GM23248 (cell line): ENCODE data around the gene KIF9. TPM values are rescaled to one million over a fixed set of nuclear protein-coding genes. Genes with fewer than 3 reads are reported as not detected.

ENCODE experiments used
- DNase-seq: peaks from one replicate; pipeline ENCODE4 v3.0.0-alpha.2; 2015
- H2AFZ ChIP-seq: fragments of 200-600 bp; sonication (generic); 2 replicates; pipeline ENCODE4 v1.6.1; 2016; ENCODE audit warnings: antibody characterized with exemption
- H3F3A ChIP-seq: fragments of 200-600 bp; sonication (generic); 2 replicates; pipeline ENCODE4 v1.6.1; 2016; ENCODE audit warnings: mild to moderate bottlenecking, antibody characterized with exemption, mixed run types; ENCODE audit not compliant: insufficient read depth
- H3K27ac ChIP-seq: fragments of 200-600 bp; sonication (generic); 2 replicates; pipeline ENCODE4 v1.5.1; 2016; ENCODE audit warnings: mild to moderate bottlenecking
- H3K27me3 ChIP-seq: fragments of 200-600 bp; sonication (generic); replicated peaks from 2 replicates; pipeline ENCODE4 v1.6.1; 2016; ENCODE audit warnings: mild to moderate bottlenecking; ENCODE audit not compliant: insufficient read depth
- H3K36me3 ChIP-seq: fragments of 200-600 bp; sonication (generic); 2 replicates; pipeline ENCODE4 v1.6.1; 2016; ENCODE audit warnings: low read depth, mild to moderate bottlenecking
- H3K4me1 ChIP-seq: fragments of 200-600 bp; sonication (generic); 2 replicates; pipeline ENCODE4 v1.6.1; 2016; ENCODE audit warnings: mild to moderate bottlenecking; ENCODE audit not compliant: insufficient read depth
- H3K4me2 ChIP-seq: fragments of 200-600 bp; sonication (generic); one replicate; pipeline ENCODE4 v1.6.1; 2016; ENCODE audit warnings: mild to moderate bottlenecking; ENCODE audit not compliant: unreplicated experiment
- H3K4me3 ChIP-seq: fragments of 200-600 bp; sonication (generic); 2 replicates; pipeline ENCODE4 v1.5.1; 2016; ENCODE audit warnings: mild to moderate bottlenecking
- H3K79me2 ChIP-seq: fragments of 200-600 bp; sonication (generic); 2 replicates; pipeline ENCODE4 v1.6.1; 2016; ENCODE audit warnings: mild to moderate bottlenecking; ENCODE audit not compliant: insufficient read depth
- H3K9ac ChIP-seq: fragments of 200-600 bp; sonication (generic); 2 replicates; pipeline ENCODE4 v1.6.1; 2016; ENCODE audit warnings: mild to moderate bottlenecking
- H3K9me2 ChIP-seq: fragments of 200-600 bp; sonication (generic); 2 replicates; pipeline ENCODE4 v1.6.1; 2016; ENCODE audit warnings: mixed run types, mild to moderate bottlenecking, moderate library complexity; ENCODE audit not compliant: insufficient read depth
- H3K9me3 ChIP-seq: fragments of 200-600 bp; sonication (generic); one replicate; pipeline ENCODE4 v1.6.1; 2017; ENCODE audit warnings: low read depth
- H4K20me1 ChIP-seq: fragments of 200-600 bp; sonication (generic); 2 replicates; pipeline ENCODE4 v1.6.0; 2016; ENCODE audit not compliant: insufficient read depth
- EZH2 ChIP-seq: fragments of 200-600 bp; sonication (generic); IDR thresholded peaks from 2 replicates; pipeline ENCODE4 v1.6.1; 2018; ENCODE audit warnings: antibody characterized with exemption, mild to moderate bottlenecking; ENCODE audit not compliant: insufficient read depth, poor library complexity, severe bottlenecking
- EZH2phosphoT487 ChIP-seq: fragments of 200-600 bp; sonication (generic); IDR thresholded peaks from 2 replicates; pipeline ENCODE4 v1.6.1; 2018; ENCODE audit warnings: antibody characterized with exemption, moderate library complexity, mild to moderate bottlenecking, low read depth; ENCODE audit not compliant: insufficient read depth
- WGBS, 2 experiments: methylation state at CpG; one replicate each; pipeline ENCODE4 v1.1.6; 2015 to 2017; ENCODE audit warnings: low lambda C conversion rate in 2 of 2, low coverage in 1 of 2; ENCODE audit errors: missing lambda C conversion rate in 2 of 2; 5-methylcytosine and 5-hydroxymethylcytosine counted together
- in situ Hi-C: fragments of 300-500 bp; cut with MboI; formaldehyde crosslinking; loops from 2 replicates; pipeline ENCODE4 v1.15.0; 2020
- polyA plus RNA-seq: library from polyadenylated mRNA; unstranded; fragments of >200 nt; fragmentation: Nextera tagmentation; extraction: Ambion mirVana; gene quantifications from 2 replicates; pipeline ENCODE4 v1.2.1, GENCODE V29; 2016
- total RNA-seq: library from RNA; depleted of rRNA; stranded (reverse); fragments of >200 nt; shearing (Covaris generic); gene quantifications from 2 replicates; pipeline ENCODE4 v1.2.3, GENCODE V29; 2014

The KIF9 gene
- total and polyA plus RNA-seq, 2 experiments from 2014 or later: 5.8 to 14.6 TPM

GRCh38 chr3:47299381-47300318, 17.1 kb upstream of the KIF9 start:
- H3K9me2 ChIP-seq: no peaks in the 10 kb centered on the region
- H2AFZ ChIP-seq: no peak overlapping the region
- in situ Hi-C loops: no loop called here
- 0 out of 2 replicates have a peak, but pooled peaks cover 7% of the 10 kb centered on the region for H3K36me3 ChIP-seq
- H3K79me2 ChIP-seq: peaks cover 90% of the 10 kb centered on the region
- no peak overlapping the region for H3K4me3 ChIP-seq
- no peaks in the 10 kb centered on the region for H3K9me3 ChIP-seq
- H3F3A ChIP-seq: no peaks in the 10 kb centered on the region
- no peaks in the 10 kb centered on the region; the same call in 1 of the 2 replicates for H4K20me1 ChIP-seq
- 88 to 96% methylated on average over 8 to 9 of the region's 9 CpGs for WGBS, 2 experiments
- DNase-seq: no peak
- no peak for TF ChIP-seq EZH2phosphoT487
- no peak for TF ChIP-seq EZH2
- no peaks in the 10 kb centered on the region for H3K27me3 ChIP-seq
- no peak overlapping the region for H3K9ac ChIP-seq
- no peak overlapping the region for H3K27ac ChIP-seq
- H3K4me1 ChIP-seq: no peaks in the 10 kb centered on the region
- H3K4me2 ChIP-seq: no peak overlapping the region

- H3K4me2 ChIP-seq: no peak overlapping the region
Observed at GRCh38 chr3:47298439-47298838, 15.8 kb upstream of the KIF9 start.

DNA sequence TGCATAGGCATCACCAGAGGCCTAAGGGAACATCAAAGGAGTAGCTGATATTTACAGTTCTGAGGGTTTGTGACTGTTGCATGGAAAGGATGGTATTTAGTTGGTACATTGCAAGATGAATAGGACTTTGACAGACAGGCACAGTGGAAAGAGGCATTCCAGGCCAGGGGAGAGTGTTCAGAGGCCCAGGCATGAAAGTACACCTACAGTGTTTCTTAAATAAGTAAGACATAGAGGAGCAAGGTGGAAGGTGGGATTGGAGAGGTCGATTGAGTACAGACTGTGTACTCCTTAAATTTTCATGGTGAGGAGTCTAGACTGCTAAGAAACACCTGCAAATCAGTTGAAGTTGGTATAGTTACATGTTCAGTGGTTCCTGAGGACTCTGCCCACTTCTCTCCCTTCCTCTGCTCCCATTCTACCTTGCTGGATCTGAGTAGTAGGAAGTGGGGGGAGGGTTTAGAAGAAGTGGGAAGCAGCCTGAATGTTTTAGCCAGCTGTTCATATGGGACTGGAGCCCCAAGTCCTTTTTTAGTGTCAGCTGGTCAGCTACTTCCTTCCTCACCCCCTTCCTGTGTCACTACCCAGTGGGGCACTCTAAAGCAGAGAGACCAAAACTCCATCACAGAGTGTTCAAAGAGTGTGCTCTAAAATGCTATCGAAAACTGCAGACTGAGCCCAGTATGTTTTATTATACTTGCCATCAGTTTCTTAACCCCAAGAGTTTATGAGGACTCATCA, 14.1 kb upstream of the KIF9 start:
- no peak overlapping the region for H3K4me2 ChIP-seq
- in situ Hi-C loops: no loop called here
- TF ChIP-seq EZH2phosphoT487 (no peak), EZH2 (no peak)

More at GRCh38 chr3:47298439-47298838, 15.8 kb upstream of the KIF9 start:
- WGBS, 2 experiments: 99 to 100% methylated on average over 3 of the region's 3 CpGs
- Histone ChIP-seq H3K79me2 (peaks cover 90% of the 10 kb centered on the region), H3K27ac (no peak overlapping the region), H3K4me3 (no peak overlapping the region), H2AFZ (no peak overlapping the region), H3K36me3 (0 out of 2 replicates have a peak, but pooled peaks cover 7% of the 10 kb centered on the region), H3K9me3 (no peaks in the 10 kb centered on the region), H3K4me1 (no peaks in the 10 kb centered on the region), H4K20me1 (peaks cover 2% of the 10 kb centered on the region), H3K9ac (no peak overlapping the region), H3K9me2 (no peaks in the 10 kb centered on the region), H3F3A (no peaks in the 10 kb centered on the region), H3K27me3 (no peaks in the 10 kb centered on the region)
- in situ Hi-C loops: no loop called here
- TF ChIP-seq EZH2: no peak
- TF ChIP-seq EZH2phosphoT487: no peak
- no peak for DNase-seq

GRCh38 chr3:47295976-47296375, 13.4 kb upstream of the KIF9 start:
- in situ Hi-C loops: no loop called here
- H4K20me1 ChIP-seq: peaks cover 4% of the 10 kb centered on the region
- DNase-seq: no peak
- H3K4me1 ChIP-seq: no peaks in the 10 kb centered on the region
- no peaks in the 10 kb centered on the region for H3F3A ChIP-seq
- H2AFZ ChIP-seq: no peak overlapping the region
- H3K27me3 ChIP-seq: no peaks in the 10 kb centered on the region
- H3K9ac ChIP-seq: no peak overlapping the region
- no peak overlapping the region for H3K4me3 ChIP-seq
- H3K79me2 ChIP-seq: peaks cover 92% of the 10 kb centered on the region
- no peaks in the 10 kb centered on the region for H3K9me3 ChIP-seq
- TF ChIP-seq EZH2phosphoT487 (no peak), EZH2 (no peak)
- H3K27ac ChIP-seq: no peak overlapping the region
- no peaks in the 10 kb centered on the region for H3K9me2 ChIP-seq
- H3K4me2 ChIP-seq: no peak overlapping the region
- H3K36me3 ChIP-seq: no peaks in the 10 kb centered on the region
- 99% methylated on average over 6 of the region's 6 CpGs for WGBS, 2 experiments

More for the DNA sequence above, 14.1 kb upstream of the KIF9 start:
- H3K9me2 ChIP-seq: no peaks in the 10 kb centered on the region
- no peaks in the 10 kb centered on the region for H3K27me3 ChIP-seq
- 95 to 98% methylated on average over 2 of the region's 2 CpGs for WGBS, 2 experiments
- no peak overlapping the region for H3K9ac ChIP-seq
- no peaks in the 10 kb centered on the region for H3F3A ChIP-seq
- H3K4me3 ChIP-seq: no peak overlapping the region
- no peaks in the 10 kb centered on the region for H3K36me3 ChIP-seq
- no peaks in the 10 kb centered on the region for H3K4me1 ChIP-seq
- no peaks in the 10 kb centered on the region for H3K9me3 ChIP-seq
- no peak overlapping the region for H2AFZ ChIP-seq
- H4K20me1 ChIP-seq: peaks cover 4% of the 10 kb centered on the region
- DNase-seq: no peak
- H3K79me2 ChIP-seq: peaks cover 90% of the 10 kb centered on the region
- no peak overlapping the region for H3K27ac ChIP-seq
